HUDEP-2 (cell line): ENCODE results near the gene GRIN2C.
A peak's percentile ranks its signal among the peaks of the same experiment; 100 is the strongest.
"Not testable (repeated sequence)": the region's sequence is repeated elsewhere in the genome, so short reads cannot be mapped to it uniquely, and the experiment has no call there.

Source experiments
- DNase-seq, 76 experiments: peaks; one replicate each; lab custom pipeline; 2025; ENCODE audit not compliant: unreplicated experiment in 76 of 76; lab: John Stamatoyannopoulos, UW

The GRIN2C gene

DNA sequence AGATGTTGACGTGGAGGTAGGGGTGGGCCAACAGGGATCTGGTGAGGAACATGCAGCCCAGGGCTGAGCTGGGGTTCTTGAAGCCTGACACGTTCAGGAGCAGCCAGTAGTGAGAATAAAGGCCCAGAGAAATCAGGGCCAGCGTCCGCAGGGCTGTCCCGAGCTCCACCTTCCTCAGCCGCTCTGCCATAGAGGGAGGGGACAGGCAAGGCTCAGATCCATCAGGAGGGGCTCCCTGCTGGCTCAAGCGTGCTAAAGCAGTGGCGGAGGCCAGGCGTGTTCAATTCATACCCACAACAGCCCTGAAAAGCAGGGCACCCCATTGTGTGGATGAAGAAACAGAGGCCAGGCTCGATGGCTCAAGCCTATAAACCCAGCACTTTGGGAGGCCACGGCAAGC is 21.4 kb upstream of the GRIN2C start:
- no peak for DNase-seq

DNA sequence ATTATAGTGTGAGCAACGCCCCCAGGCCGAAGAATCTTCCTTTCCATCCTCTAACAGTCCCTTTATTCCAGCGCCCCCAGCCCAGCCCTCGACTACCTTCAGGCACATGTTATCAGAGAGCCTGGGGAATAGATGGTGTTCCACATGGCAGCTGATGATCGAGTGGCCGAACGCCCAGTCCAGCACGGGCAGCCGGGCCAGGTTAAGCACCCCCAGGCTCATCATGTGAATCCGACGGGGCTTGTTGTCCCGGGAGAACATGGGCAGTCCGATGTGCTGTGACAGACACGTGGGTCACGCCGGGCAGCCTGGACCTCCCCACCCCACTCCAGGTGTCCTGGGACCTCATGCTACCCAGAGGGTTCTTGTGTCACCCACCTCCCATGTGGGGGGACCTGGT is 19.6 kb upstream of the GRIN2C start:
- DNase-seq: no peak

GRCh38 chr17:74878658-74879057 is 19.0 kb upstream of the GRIN2C start:
- DNase-seq: no peak

GRCh38 chr17:74877592-74878548 is 18.2 kb upstream of the GRIN2C start:
- DNase-seq: peak in 9 of 76 experiments; percentile 4 to 31 (median 16)

DNA sequence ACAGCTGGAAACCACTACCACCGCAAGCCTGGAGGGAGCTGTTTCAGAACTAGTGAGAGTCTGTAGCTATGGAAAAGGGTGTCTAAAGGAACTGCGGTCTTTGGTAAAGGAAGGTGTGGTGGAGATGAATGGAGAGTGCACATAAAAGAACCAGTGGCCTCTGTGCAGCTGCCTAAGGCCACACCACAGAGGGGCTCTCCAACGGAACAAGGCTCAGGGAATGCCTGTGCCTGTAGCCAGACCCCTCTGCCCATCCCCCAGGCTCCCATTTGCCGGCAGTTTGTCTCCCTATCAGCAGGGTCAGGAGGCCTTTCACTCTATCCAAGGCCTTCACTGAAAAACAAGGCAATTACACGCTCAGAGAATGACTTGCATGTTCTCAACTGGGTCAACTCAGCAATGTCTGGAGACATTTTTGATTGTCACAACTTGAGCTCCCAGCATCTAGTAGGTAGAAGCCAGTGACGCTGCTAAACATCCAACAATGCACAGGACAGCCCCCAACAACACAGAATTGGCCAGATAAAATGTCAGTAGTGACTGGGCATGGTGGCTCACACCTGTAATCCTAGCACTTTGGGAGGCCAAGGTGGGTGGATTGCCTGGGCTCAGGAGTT is 16.4 kb upstream of the GRIN2C start:
- DNase-seq: peak in 1 of 76 experiments; percentile 13

DNA sequence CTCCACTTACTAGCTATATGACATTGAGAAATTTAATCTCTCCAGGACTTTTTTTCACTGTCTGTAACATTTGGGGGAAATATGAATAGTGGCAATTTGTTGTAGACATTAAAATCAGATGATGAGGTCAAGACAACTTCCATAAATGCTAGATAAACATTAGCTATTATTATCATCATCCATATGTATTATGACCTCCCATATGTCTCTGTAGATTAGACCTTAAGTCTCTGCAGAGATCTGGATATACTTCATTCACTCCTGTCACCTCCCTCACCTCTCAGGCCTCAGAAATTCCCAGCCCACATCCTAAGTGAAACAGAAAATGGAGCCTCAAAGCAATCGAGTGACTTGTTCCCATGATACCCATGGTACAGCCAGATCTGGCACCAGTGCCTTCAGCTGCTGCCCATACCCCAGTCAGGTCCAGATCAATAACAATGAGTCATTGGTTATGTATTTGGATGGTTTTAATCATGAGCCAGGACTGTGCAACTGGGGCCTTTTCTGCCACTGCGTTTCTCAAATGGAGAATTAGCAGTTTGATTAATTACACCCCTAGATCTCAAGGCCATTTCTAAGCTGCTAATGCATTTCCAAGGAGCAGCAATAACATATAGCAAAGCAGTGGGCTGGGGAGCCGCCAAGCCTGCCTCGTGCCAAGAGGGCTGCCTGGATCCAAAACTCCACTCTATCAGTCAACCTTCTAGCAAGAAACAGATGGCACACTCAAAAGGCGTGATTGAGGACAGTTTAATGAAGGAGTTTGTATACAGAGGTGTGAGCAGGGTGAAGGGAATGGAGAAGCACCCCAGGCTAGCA is 15.7 kb upstream of the GRIN2C start:
- DNase-seq: no peak

GRCh38 chr17:74874615-74875037 is 14.9 kb upstream of the GRIN2C start:
- DNase-seq: no peak

DNA sequence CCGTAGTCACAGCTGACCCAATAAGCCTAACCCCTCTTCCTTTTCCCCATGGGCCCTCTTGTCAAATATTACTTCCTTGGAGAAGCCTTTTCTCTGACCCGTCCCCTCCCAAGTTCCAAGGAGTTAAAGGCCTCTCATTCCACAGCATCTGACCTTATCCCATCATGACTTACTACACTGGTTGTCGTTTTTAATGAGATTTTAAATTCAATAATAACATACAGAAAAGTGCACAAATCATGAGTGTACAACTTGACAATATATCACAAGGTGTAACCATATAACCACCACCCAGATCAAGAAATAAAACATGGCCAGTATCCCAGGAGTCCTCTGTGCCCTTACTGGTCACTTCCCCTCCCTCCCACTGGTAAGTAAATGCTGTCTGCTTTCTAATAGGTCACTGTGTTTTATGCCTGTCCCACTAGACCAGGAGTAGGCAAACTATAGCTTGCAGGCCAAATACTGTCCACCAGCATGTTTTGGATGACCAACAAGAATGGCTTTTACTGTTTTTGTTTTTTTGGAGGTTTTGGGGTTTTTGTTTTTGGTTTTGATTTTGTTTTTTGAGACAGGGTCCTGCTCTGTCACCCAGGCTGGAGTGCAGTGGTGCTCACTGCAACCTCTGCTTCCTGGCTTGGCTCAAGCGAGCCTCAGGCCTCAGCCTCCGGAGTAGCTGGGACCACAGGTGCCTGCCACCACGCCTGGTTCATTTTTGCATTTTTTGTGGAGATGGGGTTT is 14.4 kb upstream of the GRIN2C start:
- DNase-seq: peak in 9 of 76 experiments; percentile 6 to 34 (median 14)

GRCh38 chr17:74873037-74873873 is 13.6 kb upstream of the GRIN2C start:
- peak; percentile 67 to 100 (median 98) for DNase-seq

GRCh38 chr17:74872313-74873036 is 12.8 kb upstream of the GRIN2C start, which contains the start of gene FDXR:
Gene FDXR (minus strand): TSS chr17:74872994. CDS start chr17:74872944, 50 bp downstream.
- DNase-seq: peak in 2 of 76 experiments; percentile 32 to 35

GRCh38 chr17:74871356-74872076 is 11.8 kb upstream of the GRIN2C start:
- no peak for DNase-seq

GRCh38 chr17:74870512-74870911 is 10.8 kb upstream of the GRIN2C start:
- DNase-seq: no peak

DNA sequence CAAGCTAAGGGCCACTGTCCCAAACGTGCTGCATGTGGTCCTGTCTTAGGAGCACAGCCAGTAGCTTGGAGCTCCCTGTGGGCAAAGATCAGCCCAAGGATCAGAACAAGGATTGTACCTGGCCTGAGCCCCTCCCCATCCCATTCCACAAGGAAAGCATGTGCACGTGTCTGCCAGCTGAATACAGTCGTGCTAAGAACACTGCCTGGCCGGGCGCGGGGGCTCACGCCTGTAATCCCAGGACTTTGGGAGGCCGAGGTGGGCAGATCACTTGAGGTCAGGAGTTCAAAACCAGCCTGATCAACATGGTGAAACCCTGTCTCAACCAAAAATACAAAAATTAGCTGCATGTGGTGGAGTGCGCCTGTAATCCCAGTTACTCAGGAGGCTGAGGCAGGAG is 10.3 kb upstream of the GRIN2C start:
- not testable (repeated sequence) for DNase-seq

DNA sequence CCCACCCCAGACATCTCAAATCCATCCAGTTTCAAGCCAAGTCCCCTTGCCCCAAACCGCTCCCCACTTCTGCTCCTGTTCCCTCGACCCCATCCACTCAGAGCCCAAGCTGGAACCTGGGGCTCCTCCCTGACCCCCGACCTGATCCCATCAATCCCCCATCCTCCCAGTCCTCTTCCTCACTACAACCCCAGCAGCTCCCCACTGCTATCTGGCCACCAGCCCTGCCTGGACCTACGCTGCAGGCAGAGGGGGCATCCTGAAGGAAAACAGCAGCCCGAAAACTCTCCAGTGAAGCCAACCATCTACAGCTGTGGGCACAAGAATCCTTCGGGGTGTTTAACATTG is 9.2 kb upstream of the GRIN2C start:
- no peak for DNase-seq

- DNase-seq: no peak
Observed at GRCh38 chr17:74868251-74868907, 8.7 kb upstream of the GRIN2C start.

DNA sequence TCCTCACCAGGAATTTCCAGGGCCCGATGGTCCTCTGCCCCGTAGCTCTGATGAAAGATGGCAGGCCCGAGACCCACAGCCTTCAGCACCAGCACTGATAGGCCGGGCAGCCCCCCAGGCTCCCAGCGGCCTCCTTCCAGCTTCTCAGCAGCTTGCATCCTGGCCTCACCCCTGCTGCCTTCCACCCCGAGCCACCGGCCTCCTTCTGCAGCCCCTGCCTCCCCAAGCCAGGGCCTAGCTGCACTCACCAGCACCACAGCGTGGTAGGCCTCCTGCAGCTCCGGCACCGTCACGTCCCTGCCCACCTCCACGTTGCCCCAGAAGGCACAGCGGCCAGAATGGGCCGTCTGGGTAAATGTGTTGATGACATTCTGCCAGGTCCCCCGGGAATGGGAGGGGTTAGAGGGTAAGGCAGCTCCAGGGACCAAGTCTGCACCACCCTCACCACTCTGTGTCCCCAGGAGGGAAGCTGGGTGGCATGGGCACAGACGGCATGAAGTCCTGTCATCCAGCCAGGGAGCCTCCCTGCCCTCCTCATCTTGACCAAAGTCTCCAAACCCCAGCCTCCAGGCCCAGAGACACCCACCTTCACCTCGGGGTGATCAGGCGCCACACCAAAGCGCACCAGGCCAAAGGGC is 6.6 kb upstream of the GRIN2C start:
- DNase-seq: no peak

GRCh38 chr17:74865504-74866197 is 6.0 kb upstream of the GRIN2C start:
- no peak for DNase-seq
